HepG2 (cell line): ENCODE measurements around the gene PLIN3. TPM values are rescaled to one million over a fixed set of nuclear protein-coding genes. Genes with fewer than 3 reads are reported as not detected.
A peak's percentile ranks its signal among the peaks of the same experiment; 100 is the strongest.

ENCODE experiments used
- AKNA ChIP-seq: sonication (generic); formaldehyde crosslinking; IDR thresholded peaks from 2 replicates; pipeline ENCODE4 v1.4.0; 2020; ENCODE audit warnings: missing genetic modification reagents, borderline replicate concordance
- ATF1 ChIP-seq: IDR thresholded peaks from 2 replicates; pipeline ENCODE4 v1.6.1; 2016; ENCODE audit warnings: mild to moderate bottlenecking, control low read depth
- CENPT ChIP-seq: sonication (generic); formaldehyde crosslinking; IDR thresholded peaks from 2 replicates; pipeline ENCODE4 v1.8.0; 2022; ENCODE audit warnings: low read depth, mild to moderate bottlenecking, moderate library complexity, missing genetic modification reagents
- HMGXB3 ChIP-seq: sonication (generic); formaldehyde crosslinking; IDR thresholded peaks from 2 replicates; pipeline ENCODE4 v1.4.0; 2020; ENCODE audit warnings: missing genetic modification reagents, borderline replicate concordance
- KDM3A ChIP-seq: IDR thresholded peaks from 2 replicates; pipeline ENCODE4 v1.6.1; 2018; ENCODE audit warnings: low read depth, missing compliant biosample characterization
- KLF12 ChIP-seq: sonication (generic); formaldehyde crosslinking; IDR thresholded peaks from 2 replicates; pipeline ENCODE4 v1.4.0; 2020; ENCODE audit warnings: missing genetic modification reagents, borderline replicate concordance
- KLF6 ChIP-seq: IDR thresholded peaks from 2 replicates; pipeline ENCODE4 v1.8.0; 2016; ENCODE audit warnings: missing biosample characterization, missing genetic modification reagents
- MTA3 ChIP-seq: sonication (generic); formaldehyde crosslinking; IDR thresholded peaks from 2 replicates; pipeline ENCODE4 v1.4.0; 2020; ENCODE audit warnings: missing genetic modification reagents
- NAIF1 ChIP-seq: sonication (generic); formaldehyde crosslinking; IDR thresholded peaks from 2 replicates; pipeline ENCODE4 v1.5.0; 2020; ENCODE audit warnings: mild to moderate bottlenecking, missing genetic modification reagents, borderline replicate concordance
- SIN3A ChIP-seq: IDR thresholded peaks from 2 replicates; pipeline ENCODE4 v1.6.1; 2011; ENCODE audit warnings: low read depth, mild to moderate bottlenecking, control low read depth, low read length, borderline replicate concordance
- SMC3 ChIP-seq: IDR thresholded peaks from 2 replicates; pipeline ENCODE4 v1.6.1; 2011; ENCODE audit warnings: low read length, improper control_type of control experiment
- SRSF1 ChIP-seq: fragments of 200-400 bp; formaldehyde crosslinking; optimal IDR thresholded peaks from 2 replicates; pipeline ENCODE3; 2017; ENCODE audit warnings: mild to moderate bottlenecking, low read depth, low read length, moderate library complexity
- ZBTB42 ChIP-seq: sonication (generic); formaldehyde crosslinking; IDR thresholded peaks from 2 replicates; pipeline ENCODE4 v1.5.0; 2020; ENCODE audit warnings: mild to moderate bottlenecking, missing genetic modification reagents
- ZFP36 ChIP-seq: fragments of 150-350 bp; IDR thresholded peaks from 2 replicates; pipeline ENCODE4 v1.6.1; 2018; ENCODE audit warnings: borderline replicate concordance, low read length, low read depth; ENCODE audit not compliant: partially characterized antibody
- ZNF644 ChIP-seq: IDR thresholded peaks from 2 replicates; pipeline ENCODE4 v1.6.1; 2016; ENCODE audit warnings: low read depth
- polyA plus RNA-seq, 8 experiments: library from polyadenylated mRNA; depleted of rRNA in 3 of 8; stranded (reverse) in 7 of 8; unstranded in 1 of 8; fragments of >200 nt; fragmentation: Illumina TruSeq in 4 of 8; extraction: Trizol in 4 of 8; gene quantifications; 2 replicates each; pipeline versions ENCODE4 v1.2.1 to v1.2.3, GENCODE V29; 2011 to 2016; ENCODE audit warnings: low read depth in 4 of 8, missing spikeins in 1 of 8, mixed read lengths in 1 of 8; ENCODE audit not compliant: insufficient read depth in 1 of 8
- total RNA-seq, 5 experiments: library from RNA; depleted of rRNA; stranded (reverse); fragments of >200 nt; fragmentation: Illumina TruSeq; extraction: Trizol; gene quantifications; 2 replicates each; pipeline ENCODE4 v1.2.3, GENCODE V29; 2016; ENCODE audit warnings: low read depth in 1 of 5

The PLIN3 gene
- total and polyA plus RNA-seq, 2 of the 13 experiments (the other 11 are each of a cell fraction or from before 2014, with no cell fraction given), result 49.3 to 57.9 TPM

GRCh38 chr19:4815426-4816201 lies 51.9 kb downstream of the PLIN3 start (continued):
- TF ChIP-seq HMGXB3 (CRISPR knock-in tag) (no peak), SIN3A (peak; percentile 82), SRSF1 (no peak), AKNA (CRISPR knock-in tag) (no peak), ZBTB42 (CRISPR knock-in tag) (no peak), KLF6 (CRISPR knock-in tag) (no peak), SMC3 (no peak), NAIF1 (CRISPR knock-in tag) (no peak), ZFP36 (no peak), CENPT (CRISPR knock-in tag) (no peak), KDM3A (CRISPR knock-in tag) (no peak), MTA3 (CRISPR knock-in tag) (no peak), ZNF644 (no peak), ATF1 (CRISPR knock-in tag) (no peak), KLF12 (CRISPR knock-in tag) (no peak)
